Activated CD4-positive, alpha-beta T cell treated with anti-CD3 and anti-CD28 coated beads, Interleukin-2, amount 10 ng/mL, durations not matched to agents 24 days and 14 days (primary cell): Measurements from ENCODE around the gene FAM111A. TPM values are rescaled to one million over a fixed set of nuclear protein-coding genes. Genes with fewer than 3 reads are reported as not detected.
"Not testable (repeated sequence)": the region's sequence is repeated elsewhere in the genome, so short reads cannot be mapped to it uniquely, and the experiment has no call there.

Experiments used
- DNase-seq: peaks from one replicate; pipeline ENCODE4 v3.0.0; 2022
- H3K27ac Mint-ChIP-seq: one replicate; pipeline ENCODE4 v1.8.0; 2022; ENCODE audit warnings: mild to moderate bottlenecking, mixed read lengths
- H3K27me3 Mint-ChIP-seq: one replicate; pipeline ENCODE4 v1.8.0; 2022; ENCODE audit warnings: mixed read lengths
- H3K36me3 Mint-ChIP-seq: one replicate; pipeline ENCODE4 v1.8.0; 2022; ENCODE audit warnings: low read depth, mild to moderate bottlenecking, mixed read lengths
- H3K4me1 Mint-ChIP-seq: one replicate; pipeline ENCODE4 v1.8.0; 2021; ENCODE audit warnings: mixed read lengths
- H3K4me3 Mint-ChIP-seq: one replicate; pipeline ENCODE4 v1.8.0; 2022; ENCODE audit warnings: mild to moderate bottlenecking, moderate library complexity, mixed read lengths
- H3K9me3 Mint-ChIP-seq: one replicate; pipeline ENCODE4 v1.8.0; 2021; ENCODE audit warnings: mixed read lengths
- intact Hi-C: fragments of 100-400 bp; cut with micrococcal nuclease; formaldehyde crosslinking; loops from one replicate; pipeline ENCODE4 v1.15.1; 2023
- total RNA-seq: library from RNA; stranded (reverse); gene quantifications from 2 replicates; pipeline ENCODE4 v1.2.3, GENCODE V29; 2022

Gene FAM111A
- total RNA-seq, 1 donor from 2014 or later: 71.2 TPM

DNA sequence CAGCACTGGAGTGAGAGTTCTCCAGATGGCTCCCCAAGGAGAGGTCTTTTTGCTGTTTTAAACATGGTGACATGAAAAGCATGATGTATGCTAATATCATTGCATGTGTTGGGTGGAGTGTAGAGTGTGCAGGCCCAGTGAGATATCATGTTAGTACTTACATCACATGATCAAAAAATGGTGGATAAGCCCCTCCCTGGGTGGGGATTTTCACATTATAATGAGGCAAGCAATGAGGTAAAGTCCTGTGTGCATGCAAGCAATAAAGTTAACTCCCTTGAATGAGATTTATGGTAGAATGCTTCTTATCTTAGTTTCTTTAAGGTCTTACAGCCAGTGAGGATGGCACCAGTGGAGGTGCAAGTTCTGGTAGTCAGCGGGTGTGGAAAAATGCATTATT is 27.1 kb upstream of the FAM111A start:
- intact Hi-C loops: no loop called here
- peaks cover 26% of the 10 kb centered on the region for H3K4me1 Mint-ChIP-seq

DNA sequence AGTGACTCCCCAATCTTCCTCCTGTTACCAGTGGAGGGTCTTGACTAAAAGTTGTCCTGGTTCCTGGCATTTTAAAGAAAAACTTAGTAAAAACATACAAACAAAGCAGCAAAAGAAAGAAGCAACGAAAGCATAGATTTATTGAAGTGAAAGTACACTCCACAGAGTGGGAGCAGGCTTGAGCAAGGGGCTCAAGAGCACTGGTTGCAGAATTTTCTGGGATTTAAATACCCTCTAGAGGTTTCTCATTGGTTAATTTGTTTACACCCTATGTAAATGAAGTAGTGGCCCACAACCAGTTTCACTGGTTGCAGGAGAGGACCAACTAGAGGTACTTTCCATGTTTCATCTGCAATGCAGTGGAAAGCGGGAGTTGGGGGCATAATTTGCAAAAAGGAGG is 24.9 kb upstream of the FAM111A start:
- intact Hi-C loops: no loop called here
- no peak for DNase-seq
- peaks cover 9% of the 10 kb centered on the region for H3K9me3 Mint-ChIP-seq
- H3K4me3 Mint-ChIP-seq: no peak overlapping the region
- H3K27ac Mint-ChIP-seq: no peak overlapping the region
- no peaks in the 10 kb centered on the region for H3K27me3 Mint-ChIP-seq
- peaks cover 86% of the 10 kb centered on the region for H3K36me3 Mint-ChIP-seq
- peaks cover 16% of the 10 kb centered on the region for H3K4me1 Mint-ChIP-seq

More for the DNA sequence above, 27.1 kb upstream of the FAM111A start:
- Mint-ChIP-seq H3K4me3 (no peak overlapping the region), H3K36me3 (peaks cover 87% of the 10 kb centered on the region), H3K9me3 (peaks cover 5% of the 10 kb centered on the region), H3K27ac (no peak overlapping the region), H3K27me3 (no peaks in the 10 kb centered on the region)
- no peak for DNase-seq

DNA sequence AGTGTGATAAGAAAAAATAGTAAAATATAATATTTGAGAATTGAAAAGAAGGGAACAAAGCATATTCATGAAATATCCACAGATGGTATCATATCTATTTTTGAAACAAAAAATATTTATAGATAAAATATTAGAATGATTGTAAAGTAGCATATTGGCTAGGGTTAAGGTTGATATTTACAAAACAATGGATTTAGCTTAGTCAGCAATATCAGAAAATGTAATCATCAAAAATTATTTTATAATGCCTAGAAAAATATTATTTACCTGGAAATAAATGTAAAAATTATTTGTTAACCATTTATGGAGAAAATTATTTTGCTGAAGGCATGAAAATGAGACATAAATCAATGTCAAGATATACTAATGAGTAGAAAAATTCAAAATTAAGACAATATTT is 22.8 kb upstream of the FAM111A start:
- Mint-ChIP-seq H3K27ac (no peak overlapping the region), H3K36me3 (peaks cover 82% of the 10 kb centered on the region), H3K4me1 (no peaks in the 10 kb centered on the region), H3K4me3 (no peak overlapping the region), H3K27me3 (no peaks in the 10 kb centered on the region), H3K9me3 (peaks cover 15% of the 10 kb centered on the region)
- intact Hi-C loops: no loop called here
- no peak for DNase-seq

DNA sequence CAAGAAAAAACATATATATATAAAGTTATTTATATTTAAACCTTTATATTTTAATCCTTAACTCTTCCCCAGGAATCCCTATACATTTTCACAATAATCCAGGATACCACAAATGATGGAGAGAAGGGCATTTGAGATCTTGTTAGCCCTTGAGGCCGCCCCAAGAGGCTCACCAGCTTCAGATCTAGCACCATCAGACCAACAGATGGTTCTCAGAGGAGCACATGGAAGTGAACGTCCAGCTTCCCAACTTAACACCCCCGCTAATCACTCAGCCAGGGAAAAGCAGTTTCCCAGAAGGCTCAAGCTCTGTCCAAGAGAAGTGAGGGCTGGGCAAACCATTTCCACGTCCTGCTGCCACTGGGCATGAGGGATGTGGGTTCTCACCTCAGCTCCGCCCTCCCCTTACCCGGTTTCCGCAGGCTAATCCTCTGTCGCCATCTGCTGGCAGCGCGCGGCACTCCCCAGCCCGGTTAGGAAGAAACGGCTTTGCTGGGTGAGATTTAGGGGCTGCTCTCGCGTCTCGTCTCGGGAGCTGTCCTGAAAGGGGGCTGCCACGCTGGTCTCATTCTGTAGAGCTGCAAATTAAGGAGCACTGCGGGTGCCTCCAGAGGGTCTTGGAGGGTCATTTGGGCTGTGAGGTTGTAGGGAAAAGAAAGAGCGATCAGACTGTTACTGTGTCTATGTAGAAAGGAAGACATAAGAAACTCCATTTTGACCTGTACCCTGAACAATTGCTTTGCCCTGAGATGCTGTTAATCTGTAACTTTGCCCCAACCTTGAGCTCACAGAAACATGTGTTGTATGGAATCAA is 6.8 kb upstream of the FAM111A start:
- Mint-ChIP-seq H3K4me3 (peak overlapping the region; percentile 73), H3K9me3 (peaks cover 12% of the 10 kb centered on the region), H3K27me3 (no peaks in the 10 kb centered on the region), H3K27ac (peak overlapping the region; percentile 70), H3K4me1 (peaks cover 12% of the 10 kb centered on the region), H3K36me3 (peaks cover 42% of the 10 kb centered on the region)
- DNase-seq: peak; percentile 97
- intact Hi-C loops: loop anchor here (1.0 kb wide), 2 partner anchors 39 to 83 kb away; no protein-coding TSS in a partner anchor

DNA sequence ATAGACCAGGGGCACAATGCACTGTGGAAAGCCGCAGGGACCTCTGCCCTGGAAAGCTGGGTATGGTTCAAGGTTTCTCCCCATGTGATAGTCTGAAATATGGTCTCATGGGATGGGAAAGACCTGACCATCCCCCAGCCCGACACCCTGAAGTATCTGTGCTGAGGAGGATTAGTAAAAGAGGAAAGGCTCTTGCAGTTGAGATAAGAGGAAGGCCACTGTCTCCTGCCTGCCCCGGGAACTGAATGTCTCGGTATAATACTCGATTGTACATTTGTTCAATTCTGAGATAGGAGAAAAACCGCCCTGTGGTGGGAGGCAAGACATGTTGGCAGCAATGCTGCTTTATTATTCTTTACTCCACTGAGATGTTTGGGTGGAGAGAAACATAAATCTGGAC is 6.1 kb upstream of the FAM111A start:
- Mint-ChIP-seq H3K36me3 (peaks cover 36% of the 10 kb centered on the region), H3K4me1 (peaks cover 19% of the 10 kb centered on the region)
- H3K4me3 Mint-ChIP-seq, H3K27me3 Mint-ChIP-seq, H3K27ac Mint-ChIP-seq, H3K9me3 Mint-ChIP-seq, DNase-seq: not testable (repeated sequence)
- intact Hi-C loops: loop anchor here (1.0 kb wide), 2 partner anchors 39 to 83 kb away; no protein-coding TSS in a partner anchor

DNA sequence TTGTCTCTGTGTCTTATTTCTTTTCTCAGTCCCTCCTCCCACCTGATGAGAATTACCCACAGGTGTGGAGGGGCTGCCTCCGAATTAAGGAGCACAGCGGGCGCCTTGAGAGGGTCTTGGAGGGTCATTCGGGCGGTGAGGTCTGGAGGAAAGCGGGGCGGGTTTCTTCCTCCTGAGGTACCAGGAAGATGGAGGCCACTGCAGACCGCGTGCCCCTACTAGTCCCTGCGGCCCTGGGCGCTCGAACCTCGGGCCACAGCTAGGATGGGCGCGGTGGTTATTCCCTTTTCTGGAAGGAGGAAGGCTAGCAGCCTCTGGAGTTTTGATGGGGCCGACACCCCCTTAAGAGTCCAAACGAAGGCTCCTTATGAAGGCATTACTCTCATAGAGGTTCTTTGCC is 5.5 kb upstream of the FAM111A start:
- Mint-ChIP-seq H3K27me3 (no peaks in the 10 kb centered on the region), H3K4me3 (no peak overlapping the region), H3K4me1 (peaks cover 25% of the 10 kb centered on the region), H3K36me3 (peaks cover 30% of the 10 kb centered on the region), H3K27ac (no peak overlapping the region), H3K9me3 (peaks cover 7% of the 10 kb centered on the region)
- DNase-seq: no peak
- intact Hi-C loops: no loop called here

DNA sequence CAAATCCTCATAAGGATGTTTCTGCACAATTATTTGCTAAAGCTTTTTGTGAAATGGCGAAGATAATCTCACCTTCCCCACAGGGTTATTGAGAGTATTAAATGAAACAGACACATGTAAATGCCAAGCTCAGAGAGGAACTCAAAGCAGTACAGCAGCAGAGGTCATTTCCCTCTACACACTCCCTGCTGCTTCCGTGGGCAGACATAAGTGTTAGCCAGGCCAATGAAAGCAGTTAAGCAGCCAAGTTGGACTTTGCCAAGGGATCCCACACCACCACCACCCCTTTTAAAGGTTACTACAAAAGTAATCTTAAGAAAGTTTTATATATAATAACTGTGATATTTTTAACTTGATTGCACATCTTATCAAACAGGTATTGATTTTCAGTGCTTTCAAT is 4.0 kb upstream of the FAM111A start:
- Mint-ChIP-seq H3K36me3 (peaks cover 20% of the 10 kb centered on the region), H3K27ac (no peak overlapping the region), H3K27me3 (no peaks in the 10 kb centered on the region), H3K4me1 (peaks cover 34% of the 10 kb centered on the region), H3K4me3 (no peak overlapping the region), H3K9me3 (no peaks in the 10 kb centered on the region)
- intact Hi-C loops: no loop called here
- DNase-seq: no peak

DNA sequence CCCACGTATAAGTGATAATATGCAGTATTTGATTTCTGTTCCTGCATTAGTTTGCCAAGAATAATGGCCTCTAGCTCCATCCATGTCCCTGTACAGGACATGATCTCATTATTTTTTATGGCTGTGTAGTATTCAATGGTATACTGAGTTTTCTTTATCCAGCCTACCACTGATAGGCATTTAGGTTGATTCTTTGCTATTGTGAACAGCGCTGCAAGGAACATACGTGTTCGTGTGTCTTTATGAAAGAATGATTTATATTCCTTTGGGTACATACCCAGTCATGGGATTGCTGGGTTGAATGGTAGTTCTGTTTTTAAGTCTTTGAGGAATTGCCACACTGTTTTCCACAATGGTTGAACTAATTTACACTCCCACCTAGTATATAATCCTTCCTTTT is 1.5 kb upstream of the FAM111A start:
- Mint-ChIP-seq H3K4me3 (peak overlapping the region; percentile 91), H3K4me1 (peaks cover 46% of the 10 kb centered on the region), H3K36me3 (peaks cover 16% of the 10 kb centered on the region), H3K27me3 (no peaks in the 10 kb centered on the region), H3K9me3 (no peaks in the 10 kb centered on the region), H3K27ac (peak overlapping the region; percentile 27)
- DNase-seq: no peak
- intact Hi-C loops: loop anchor here (5.0 to 10.0 kb wide), 6 partner anchors 216 to 1576 kb away; partner anchors contain the start of genes OSBP, UBE2L6 and ZDHHC5

DNA sequence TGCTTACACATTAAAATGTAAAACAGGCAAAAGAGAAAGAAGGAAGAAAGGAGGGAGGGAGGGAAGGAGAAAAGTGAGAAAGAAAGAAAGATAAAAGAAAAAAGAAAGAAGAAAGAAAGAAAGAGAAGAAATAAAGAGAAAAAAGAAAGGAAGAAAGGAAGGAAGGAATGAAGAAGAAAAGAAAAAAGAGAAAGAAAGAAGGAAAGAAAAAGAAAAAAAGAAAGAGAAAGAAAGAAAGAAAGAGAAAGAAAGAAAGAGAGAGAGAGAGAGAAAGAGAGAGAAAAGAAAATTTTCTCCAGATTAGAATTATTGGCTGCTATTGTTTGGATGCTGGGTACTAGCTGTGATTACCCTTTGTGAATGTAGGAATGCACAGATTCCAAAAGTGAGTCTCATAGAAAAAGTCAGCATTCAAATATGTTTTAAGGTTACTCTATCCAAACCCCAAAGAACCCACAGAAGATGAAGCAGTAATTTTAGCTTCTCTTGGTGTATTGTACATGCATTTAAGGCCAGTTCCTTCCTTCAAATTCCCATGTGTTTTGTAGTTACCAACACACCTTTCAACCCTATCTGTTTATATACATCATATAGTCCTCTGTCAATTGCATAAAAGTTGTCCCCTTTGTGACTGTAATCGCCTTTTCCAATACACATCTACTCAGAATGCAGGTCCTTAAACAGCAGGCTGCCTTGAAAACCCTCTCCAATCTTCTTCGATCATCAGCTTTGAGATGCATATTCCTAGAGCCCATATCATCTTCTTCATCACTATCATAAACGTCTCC is 789 bp upstream of the FAM111A start:
- Mint-ChIP-seq H3K4me1 (peaks cover 51% of the 10 kb centered on the region), H3K9me3 (no peaks in the 10 kb centered on the region), H3K27ac (peak overlapping the region; percentile 96), H3K4me3 (peak overlapping the region; percentile 91), H3K36me3 (peaks cover 17% of the 10 kb centered on the region), H3K27me3 (no peaks in the 10 kb centered on the region)
- DNase-seq: no peak
- intact Hi-C loops: loop anchor here (1.0 to 10.0 kb wide), 8 partner anchors 16 to 1577 kb away; partner anchors contain the start of genes OSBP, UBE2L6 and ZDHHC5

DNA sequence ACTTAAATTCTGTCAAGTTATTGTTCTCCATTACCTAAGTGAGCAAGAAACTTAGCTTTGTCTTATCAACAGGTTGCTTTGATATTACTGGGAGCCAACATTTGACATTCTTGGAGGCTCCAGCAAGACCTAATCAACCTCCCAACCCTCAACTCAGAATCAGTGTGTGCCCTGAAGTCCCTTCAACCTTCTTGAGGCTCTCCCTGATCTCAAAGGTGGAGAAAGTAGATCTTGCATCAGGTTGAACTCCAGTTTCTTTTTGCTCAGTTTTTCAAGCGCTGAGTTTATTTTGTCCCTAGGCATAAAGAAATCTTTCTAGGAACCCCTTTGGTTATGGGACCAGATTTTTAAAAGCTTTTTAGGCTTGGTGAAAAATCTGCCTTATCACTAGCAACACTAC is 1.4 kb downstream of the FAM111A start:
- Mint-ChIP-seq H3K9me3 (no peaks in the 10 kb centered on the region), H3K4me1 (peaks cover 69% of the 10 kb centered on the region), H3K36me3 (peaks cover 32% of the 10 kb centered on the region), H3K27me3 (no peaks in the 10 kb centered on the region), H3K4me3 (peak overlapping the region; percentile 91), H3K27ac (peak overlapping the region; percentile 96)
- peak; percentile 65 for DNase-seq
- intact Hi-C loops: loop anchor here (1.0 to 10.0 kb wide), 10 partner anchors 8 to 1579 kb away; partner anchors contain the start of genes FAM111B, OSBP, PATL1 and UBE2L6

DNA sequence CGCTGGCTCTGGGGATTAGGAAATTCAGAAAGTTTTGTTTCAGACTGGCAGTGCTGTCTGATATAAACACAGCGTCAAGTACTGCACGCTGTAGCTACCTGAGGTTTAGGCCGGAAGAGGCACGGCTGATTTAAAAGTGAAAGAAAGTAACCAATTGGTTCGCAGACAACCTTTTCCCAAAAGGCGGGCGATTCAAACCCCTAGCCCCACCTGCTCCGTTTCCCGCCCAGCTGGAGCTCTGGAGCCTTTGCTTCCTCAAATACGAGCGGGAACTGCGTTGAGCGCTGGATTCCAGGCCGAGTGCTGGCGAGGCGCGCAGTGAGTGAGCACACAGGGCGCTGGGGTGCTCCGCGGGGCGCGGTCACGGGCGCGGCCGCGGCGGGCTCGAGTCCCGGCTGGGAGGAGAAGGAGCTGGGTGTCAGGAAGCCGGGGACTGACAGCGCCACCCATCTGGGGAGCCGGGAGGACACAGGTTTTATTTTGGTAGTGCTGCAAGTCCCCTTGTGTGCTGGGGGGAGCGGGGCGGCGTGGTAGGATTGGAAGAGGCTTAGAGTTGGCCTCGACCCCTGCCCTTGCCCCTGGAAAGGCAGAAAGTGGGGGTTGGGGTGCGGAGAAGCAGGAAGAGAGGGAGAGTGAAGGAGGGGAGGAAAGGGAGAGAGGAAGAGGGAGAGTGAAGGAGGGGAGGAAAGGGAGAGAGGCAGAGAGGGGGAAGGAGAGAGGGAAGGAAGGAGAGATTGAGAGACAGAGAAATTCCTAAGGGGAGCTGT is 2.1 kb downstream of the FAM111A start:
- Mint-ChIP-seq H3K36me3 (peaks cover 35% of the 10 kb centered on the region), H3K27me3 (no peaks in the 10 kb centered on the region), H3K4me1 (peaks cover 73% of the 10 kb centered on the region), H3K4me3 (peak overlapping the region; percentile 91), H3K27ac (peak overlapping the region; percentile 96), H3K9me3 (no peaks in the 10 kb centered on the region)
- peak; percentile 93 for DNase-seq
- intact Hi-C loops: loop anchor here (1.0 to 10.0 kb wide), 10 partner anchors 8 to 1580 kb away; partner anchors contain the start of genes FAM111B, OSBP, PATL1 and UBE2L6

DNA sequence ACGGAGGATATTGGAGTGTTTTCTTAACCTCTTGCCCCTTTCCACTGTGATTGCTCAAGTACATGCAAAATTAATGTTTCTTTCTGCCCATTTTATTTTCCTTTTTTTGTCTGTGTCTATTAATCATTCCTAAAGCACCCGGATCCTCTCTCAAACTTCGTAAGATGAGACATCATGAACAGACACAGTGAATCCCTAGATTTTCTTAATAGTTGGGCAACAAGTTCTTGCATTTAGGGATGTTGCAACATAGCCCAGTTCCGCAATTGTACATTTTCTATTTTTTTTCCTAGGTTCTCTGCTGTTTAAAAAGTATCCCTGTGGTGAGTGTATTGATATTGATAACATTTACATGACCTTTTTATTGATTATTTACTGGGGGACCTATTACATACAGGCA is 2.9 kb downstream of the FAM111A start:
- intact Hi-C loops: loop anchor here (2.0 to 10.0 kb wide), 5 partner anchors 221 to 1581 kb away; partner anchors contain the start of genes OSBP, PATL1 and UBE2L6

DNA sequence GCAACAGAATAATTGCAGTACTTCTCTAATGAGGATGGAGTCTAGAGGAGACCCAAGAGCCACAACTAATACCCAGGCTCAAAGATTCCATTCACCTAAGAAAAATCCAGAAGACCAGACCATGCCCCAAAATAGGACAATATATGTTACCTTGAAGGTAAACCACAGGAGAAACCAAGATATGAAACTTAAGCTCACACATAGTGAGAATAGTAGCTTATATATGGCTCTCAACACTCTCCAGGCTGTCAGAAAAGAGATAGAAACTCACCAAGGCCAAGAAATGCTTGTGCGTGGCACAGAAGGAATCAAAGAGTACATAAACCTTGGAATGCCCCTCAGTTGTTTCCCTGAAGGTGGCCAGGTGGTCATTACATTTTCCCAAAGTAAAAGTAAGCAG is 9.1 kb downstream of the FAM111A start:
- peak overlapping the region; percentile 89 for H3K27ac Mint-ChIP-seq
- H3K4me3 Mint-ChIP-seq: peak overlapping the region; percentile 64
- H3K27me3 Mint-ChIP-seq: no peaks in the 10 kb centered on the region
- peaks cover 45% of the 10 kb centered on the region for H3K4me1 Mint-ChIP-seq
- peaks cover 59% of the 10 kb centered on the region for H3K36me3 Mint-ChIP-seq
- no peaks in the 10 kb centered on the region for H3K9me3 Mint-ChIP-seq
- intact Hi-C loops: loop anchor here (1.0 to 10.0 kb wide), 2 partner anchors 7 to 197 kb away; no protein-coding TSS in a partner anchor
- peak; percentile 54 for DNase-seq

More for the DNA sequence above, 2.9 kb downstream of the FAM111A start:
- H3K27me3 Mint-ChIP-seq: no peaks in the 10 kb centered on the region
- H3K4me1 Mint-ChIP-seq: peaks cover 76% of the 10 kb centered on the region
- peak overlapping the region; percentile 96 for H3K27ac Mint-ChIP-seq
- H3K9me3 Mint-ChIP-seq: no peaks in the 10 kb centered on the region
- DNase-seq: peak; percentile 37
- peak overlapping the region; percentile 91 for H3K4me3 Mint-ChIP-seq
- peaks cover 36% of the 10 kb centered on the region for H3K36me3 Mint-ChIP-seq
